ENCODE measurements around the gene DACT3.

DNA sequence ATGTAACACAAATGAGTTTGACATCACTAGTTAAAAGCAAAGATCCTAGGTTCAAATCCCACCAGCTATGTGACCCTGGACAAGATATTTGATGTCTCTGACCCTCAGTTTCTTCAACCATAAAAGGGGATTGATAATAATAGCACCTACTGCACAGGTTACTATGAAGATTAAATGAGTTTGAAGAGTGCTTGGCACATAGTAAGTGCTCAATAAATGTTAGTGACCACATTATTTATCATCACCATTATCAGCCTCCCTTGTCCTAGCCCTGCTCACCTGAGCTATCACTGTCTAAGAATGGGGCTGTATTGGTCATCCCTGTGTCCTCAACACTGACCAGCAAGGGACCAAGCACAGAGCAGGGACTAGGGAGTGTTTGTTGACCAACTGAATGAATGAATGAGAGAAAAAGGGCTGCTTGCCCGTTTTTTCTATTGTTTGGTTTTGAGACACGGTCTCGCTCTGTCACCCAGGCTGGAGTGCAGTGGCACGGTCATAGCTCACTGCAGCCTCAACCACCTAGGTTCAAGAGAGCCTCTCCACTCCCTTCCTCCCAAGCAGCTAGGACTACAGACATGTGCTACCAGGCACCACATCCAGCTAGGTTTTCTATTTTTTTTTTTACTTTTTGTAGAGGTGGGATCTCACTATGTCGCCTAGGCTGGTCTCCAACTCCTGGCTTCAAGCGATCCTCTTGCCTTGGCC lies 26.6 kb upstream of the DACT3 start:
- TF ChIP-seq, protein P1, sequence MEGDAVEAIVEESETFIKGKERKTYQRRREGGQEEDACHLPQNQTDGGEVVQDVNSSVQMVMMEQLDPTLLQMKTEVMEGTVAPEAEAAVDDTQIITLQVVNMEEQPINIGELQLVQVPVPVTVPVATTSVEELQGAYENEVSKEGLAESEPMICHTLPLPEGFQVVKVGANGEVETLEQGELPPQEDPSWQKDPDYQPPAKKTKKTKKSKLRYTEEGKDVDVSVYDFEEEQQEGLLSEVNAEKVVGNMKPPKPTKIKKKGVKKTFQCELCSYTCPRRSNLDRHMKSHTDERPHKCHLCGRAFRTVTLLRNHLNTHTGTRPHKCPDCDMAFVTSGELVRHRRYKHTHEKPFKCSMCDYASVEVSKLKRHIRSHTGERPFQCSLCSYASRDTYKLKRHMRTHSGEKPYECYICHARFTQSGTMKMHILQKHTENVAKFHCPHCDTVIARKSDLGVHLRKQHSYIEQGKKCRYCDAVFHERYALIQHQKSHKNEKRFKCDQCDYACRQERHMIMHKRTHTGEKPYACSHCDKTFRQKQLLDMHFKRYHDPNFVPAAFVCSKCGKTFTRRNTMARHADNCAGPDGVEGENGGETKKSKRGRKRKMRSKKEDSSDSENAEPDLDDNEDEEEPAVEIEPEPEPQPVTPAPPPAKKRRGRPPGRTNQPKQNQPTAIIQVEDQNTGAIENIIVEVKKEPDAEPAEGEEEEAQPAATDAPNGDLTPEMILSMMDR (IDR thresholded peaks at IDR 0.05) = no peak
- TF ChIP-seq GATA2 (CRISPR knock-in tag; IDR thresholded peaks at IDR 0.05) = no peak
- TF ChIP-seq SIN3A (IDR thresholded peaks at IDR 0.05; ENCODE audit: borderline replicate concordance, low read depth, low read length) = no peak
- no peak for TF ChIP-seq RAD21 (IDR thresholded peaks at IDR 0.05; ENCODE audit: low read length)

All from SK-N-SH (cell line).